ENCODE results near the gene RAPGEFL1. TPM values are rescaled to one million over a fixed set of nuclear protein-coding genes. Genes with fewer than 3 reads are reported as not detected.

Gene RAPGEFL1
- total RNA-seq, 1 experiment from 2014 or later = 14.0 TPM

DNA sequence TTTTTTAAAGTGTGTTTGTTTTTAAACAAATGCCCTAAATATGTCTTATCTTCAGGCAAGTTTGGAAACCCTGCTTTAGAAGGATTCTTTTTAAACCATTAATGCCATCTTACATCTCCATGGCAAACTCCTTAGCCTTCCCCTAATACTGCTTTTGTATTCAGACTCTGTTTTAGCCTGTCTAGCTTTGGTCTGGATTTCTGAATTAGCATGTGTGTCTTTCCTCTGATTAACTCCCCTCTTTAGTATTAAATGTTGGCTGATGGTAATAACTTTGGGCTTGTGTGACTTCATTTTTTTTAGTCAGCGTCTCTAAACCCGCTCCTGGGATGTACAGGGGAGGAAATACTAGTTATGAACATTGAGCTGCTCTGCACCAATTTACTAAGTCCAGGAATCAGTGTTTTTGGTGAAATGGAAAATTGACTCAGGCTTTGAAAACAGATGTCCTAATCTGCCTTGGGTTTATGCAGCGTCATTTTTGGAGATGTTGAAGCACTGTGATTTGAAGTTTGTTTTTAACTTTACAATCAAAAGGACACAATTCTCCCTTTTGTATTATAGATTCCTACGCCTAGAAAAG, 64.1 kb downstream of the RAPGEFL1 start:
- Histone ChIP-seq H3K36me3 (ENCODE audit: low read depth) (no peaks in the 10 kb centered on the region; the same call in 1 of the 2 replicates), H4K20me1 (ENCODE audit: insufficient read depth) (peaks cover 29% of the 10 kb centered on the region), H2AFZ (no peak overlapping the region), H3K27ac (no peak overlapping the region), H3K79me2 (ENCODE audit: low read depth) (peaks cover 53% of the 10 kb centered on the region), H3K4me1 (replicated peaks; ENCODE audit: insufficient read depth) (no peaks in the 10 kb centered on the region), H3K9me2 (ENCODE audit: insufficient read depth) (no peaks in the 10 kb centered on the region), H3K4me3 (no peak overlapping the region), H3F3A (ENCODE audit: insufficient read depth, low read depth) (no peaks in the 10 kb centered on the region), H3K9me3 (ENCODE audit: insufficient read depth, low read depth) (no peaks in the 10 kb centered on the region), H3K4me2 (no peak overlapping the region), H3K27me3 (ENCODE audit: insufficient read depth, low read depth) (no peaks in the 10 kb centered on the region)
- DNase-seq = no peak
- no TSS peak for BruUV-seq (replicated peaks)
- intact Hi-C loops (cut with micrococcal nuclease; ENCODE audit: unreplicated experiment) = no loop called here
- TF ChIP-seq, protein P1, sequence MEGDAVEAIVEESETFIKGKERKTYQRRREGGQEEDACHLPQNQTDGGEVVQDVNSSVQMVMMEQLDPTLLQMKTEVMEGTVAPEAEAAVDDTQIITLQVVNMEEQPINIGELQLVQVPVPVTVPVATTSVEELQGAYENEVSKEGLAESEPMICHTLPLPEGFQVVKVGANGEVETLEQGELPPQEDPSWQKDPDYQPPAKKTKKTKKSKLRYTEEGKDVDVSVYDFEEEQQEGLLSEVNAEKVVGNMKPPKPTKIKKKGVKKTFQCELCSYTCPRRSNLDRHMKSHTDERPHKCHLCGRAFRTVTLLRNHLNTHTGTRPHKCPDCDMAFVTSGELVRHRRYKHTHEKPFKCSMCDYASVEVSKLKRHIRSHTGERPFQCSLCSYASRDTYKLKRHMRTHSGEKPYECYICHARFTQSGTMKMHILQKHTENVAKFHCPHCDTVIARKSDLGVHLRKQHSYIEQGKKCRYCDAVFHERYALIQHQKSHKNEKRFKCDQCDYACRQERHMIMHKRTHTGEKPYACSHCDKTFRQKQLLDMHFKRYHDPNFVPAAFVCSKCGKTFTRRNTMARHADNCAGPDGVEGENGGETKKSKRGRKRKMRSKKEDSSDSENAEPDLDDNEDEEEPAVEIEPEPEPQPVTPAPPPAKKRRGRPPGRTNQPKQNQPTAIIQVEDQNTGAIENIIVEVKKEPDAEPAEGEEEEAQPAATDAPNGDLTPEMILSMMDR (conservative IDR thresholded peaks at IDR 0.05) = no peak
- TF ChIP-seq EZH2 (IDR thresholded peaks at IDR 0.05; ENCODE audit: low read depth) = no peak
- CTCF ChIA-PET = no interaction called here
- POLR2A ChIA-PET (ENCODE audit: unreplicated experiment) = no interaction called here

DNA sequence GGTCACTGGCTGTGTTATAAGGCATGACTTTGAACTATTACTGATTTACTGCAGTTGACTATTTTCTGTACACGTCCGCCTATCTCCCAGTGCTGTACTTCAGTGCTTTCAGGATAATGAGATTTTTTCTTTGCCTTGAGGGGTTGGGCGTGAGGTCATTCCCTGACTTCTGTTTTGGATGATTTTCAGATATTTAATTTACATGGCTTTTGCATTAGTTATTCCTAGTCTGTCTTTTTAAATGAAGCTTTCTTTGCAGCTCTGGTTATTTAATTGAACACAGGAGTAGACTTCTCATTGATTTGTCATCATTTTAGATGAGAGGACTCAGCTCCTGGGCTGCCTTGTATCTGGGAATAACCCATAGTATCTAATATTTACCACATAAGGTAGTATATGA, 65.5 kb downstream of the RAPGEFL1 start:
- ChIA-PET POLR2A (ENCODE audit: unreplicated experiment) (interaction anchor here (0.6 kb wide), 1 partner anchor 139 kb away, joined by 7 read pairs; no protein-coding TSS in a partner anchor), CTCF (interaction anchor here (0.7 kb wide), 1 partner anchor 39 kb away, joined by 3 read pairs; no protein-coding TSS in a partner anchor)
- no peak overlapping the region for H3K4me2 ChIP-seq
- no peak overlapping the region for H3K4me3 ChIP-seq
- BruUV-seq (replicated peaks) = no TSS peak
- H3K27ac ChIP-seq = no peak overlapping the region
- no peaks in the 10 kb centered on the region for H3K27me3 ChIP-seq (ENCODE audit: insufficient read depth, low read depth)
- peaks cover 50% of the 10 kb centered on the region for H3K79me2 ChIP-seq (ENCODE audit: low read depth)
- H4K20me1 ChIP-seq (ENCODE audit: insufficient read depth) = peaks cover 28% of the 10 kb centered on the region
- H2AFZ ChIP-seq = no peak overlapping the region
- DNase-seq = no peak
- H3K9me2 ChIP-seq (ENCODE audit: insufficient read depth) = no peaks in the 10 kb centered on the region
- intact Hi-C loops (cut with micrococcal nuclease; ENCODE audit: unreplicated experiment) = no loop called here
- no peaks in the 10 kb centered on the region; the same call in 1 of the 2 replicates for H3K36me3 ChIP-seq (ENCODE audit: low read depth)
- TF ChIP-seq, protein P1 (conservative IDR thresholded peaks at IDR 0.05) = no peak
- TF ChIP-seq EZH2 (IDR thresholded peaks at IDR 0.05; ENCODE audit: low read depth) = no peak
- no peaks in the 10 kb centered on the region for H3K4me1 ChIP-seq (replicated peaks; ENCODE audit: insufficient read depth)
- H3K9me3 ChIP-seq (ENCODE audit: insufficient read depth, low read depth) = no peaks in the 10 kb centered on the region
- peaks cover 9% of the 10 kb centered on the region; the same call in 1 of the 2 replicates for H3F3A ChIP-seq (ENCODE audit: insufficient read depth, low read depth)

DNA sequence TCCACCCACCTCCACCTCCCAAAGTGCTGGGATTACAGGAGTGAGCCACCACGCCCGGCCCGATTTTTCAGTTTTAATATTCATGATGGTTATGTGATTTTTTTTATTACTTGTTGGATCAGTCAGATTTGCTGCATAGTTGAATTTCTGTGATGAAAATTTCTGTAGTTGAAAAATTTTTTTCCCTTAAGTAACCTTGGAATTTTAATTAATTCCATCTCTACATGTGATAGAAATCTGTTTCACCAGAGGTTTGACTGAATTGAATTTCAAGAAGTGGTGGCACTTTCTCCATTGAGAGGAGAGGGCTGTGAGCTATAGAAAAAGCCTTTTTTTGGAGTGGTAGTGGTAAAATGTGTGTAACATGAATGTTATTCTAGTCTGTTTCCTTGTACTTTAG, 66.5 kb downstream of the RAPGEFL1 start:
- Histone ChIP-seq H3K9me3 (ENCODE audit: insufficient read depth, low read depth) (no peaks in the 10 kb centered on the region), H3K27me3 (ENCODE audit: insufficient read depth, low read depth) (no peaks in the 10 kb centered on the region), H3K27ac (no peak overlapping the region), H3K4me1 (replicated peaks; ENCODE audit: insufficient read depth) (no peaks in the 10 kb centered on the region), H3K9me2 (ENCODE audit: insufficient read depth) (no peaks in the 10 kb centered on the region), H3K79me2 (ENCODE audit: low read depth) (peaks cover 52% of the 10 kb centered on the region), H4K20me1 (ENCODE audit: insufficient read depth) (peaks cover 34% of the 10 kb centered on the region), H3K4me3 (no peak overlapping the region), H3K4me2 (no peak overlapping the region), H3K36me3 (ENCODE audit: low read depth) (no peaks in the 10 kb centered on the region; the same call in 1 of the 2 replicates), H2AFZ (no peak overlapping the region), H3F3A (ENCODE audit: insufficient read depth, low read depth) (peaks cover 13% of the 10 kb centered on the region; the same call in 1 of the 2 replicates)
- POLR2A ChIA-PET (ENCODE audit: unreplicated experiment) = no interaction called here
- no peak for TF ChIP-seq EZH2 (IDR thresholded peaks at IDR 0.05; ENCODE audit: low read depth)
- TF ChIP-seq, protein P1 (conservative IDR thresholded peaks at IDR 0.05) = no peak
- DNase-seq = no peak
- CTCF ChIA-PET = no interaction called here
- BruUV-seq (replicated peaks) = no TSS peak
- intact Hi-C loops (cut with micrococcal nuclease; ENCODE audit: unreplicated experiment) = no loop called here
